SHP77 (cell line): ENCODE data around the gene UFSP1.

Experiments used
- DNase-seq, 2 experiments: peaks; one replicate each; lab custom pipeline; 2025; lab: John Stamatoyannopoulos, UW

UFSP1 gene

DNA sequence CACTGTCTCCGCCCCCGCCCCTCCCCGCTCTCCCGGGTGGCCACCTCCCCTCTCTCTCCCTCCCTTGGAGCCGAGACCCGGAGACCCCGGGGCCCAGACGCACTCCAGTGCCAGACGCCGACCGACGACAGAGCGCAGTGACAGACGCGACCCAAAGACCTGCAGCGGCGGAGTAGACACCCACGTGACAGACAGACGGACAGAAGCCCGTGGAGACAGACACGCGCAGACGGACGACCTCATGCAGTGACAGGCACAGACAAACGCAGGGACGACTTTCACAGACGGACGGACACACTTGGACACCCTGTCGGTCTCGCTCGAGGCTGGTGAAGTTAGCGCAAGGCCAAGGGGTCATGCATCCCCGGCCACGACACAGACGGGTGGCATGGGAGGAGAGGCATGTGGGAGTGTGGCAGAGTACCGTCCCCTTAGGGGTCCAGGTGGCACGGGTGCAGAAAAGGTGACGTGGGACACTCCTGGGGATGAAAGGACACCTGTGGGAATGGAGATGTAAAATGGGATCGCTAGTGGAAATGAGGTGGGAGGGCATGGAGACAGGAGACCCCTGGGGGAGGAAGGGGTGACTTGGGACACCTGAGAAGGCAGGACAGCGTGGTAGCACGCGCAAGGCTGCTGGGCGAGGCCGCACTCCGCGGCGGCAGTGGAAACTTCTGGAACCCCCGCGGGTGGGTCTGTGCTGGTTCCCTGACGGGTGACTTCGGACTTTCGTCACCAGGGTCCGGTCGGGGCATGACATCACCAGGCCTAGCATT is 6.6 kb upstream of the UFSP1 start:
- DNase-seq: no peak

DNA sequence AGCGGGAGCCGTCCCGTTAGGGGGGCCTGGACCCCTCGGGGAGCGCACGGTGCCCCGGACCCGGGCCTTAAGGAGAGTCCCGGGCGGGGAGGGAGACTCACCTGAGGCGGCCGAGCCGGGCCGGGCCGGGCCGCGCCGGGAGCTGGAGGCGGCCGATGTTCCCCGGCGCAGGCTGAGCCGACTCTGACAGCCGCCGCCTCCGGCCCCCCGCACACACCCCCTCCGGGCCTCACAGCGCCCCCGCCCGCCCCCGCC is 6.1 kb upstream of the UFSP1 start, which contains the start of gene ACHE:
TSS of gene ACHE (minus strand) at position 188 of the 255 bp plus-strand sequence. CDS start 1,656 bp downstream, outside the sequence.
- DNase-seq: no peak

DNA sequence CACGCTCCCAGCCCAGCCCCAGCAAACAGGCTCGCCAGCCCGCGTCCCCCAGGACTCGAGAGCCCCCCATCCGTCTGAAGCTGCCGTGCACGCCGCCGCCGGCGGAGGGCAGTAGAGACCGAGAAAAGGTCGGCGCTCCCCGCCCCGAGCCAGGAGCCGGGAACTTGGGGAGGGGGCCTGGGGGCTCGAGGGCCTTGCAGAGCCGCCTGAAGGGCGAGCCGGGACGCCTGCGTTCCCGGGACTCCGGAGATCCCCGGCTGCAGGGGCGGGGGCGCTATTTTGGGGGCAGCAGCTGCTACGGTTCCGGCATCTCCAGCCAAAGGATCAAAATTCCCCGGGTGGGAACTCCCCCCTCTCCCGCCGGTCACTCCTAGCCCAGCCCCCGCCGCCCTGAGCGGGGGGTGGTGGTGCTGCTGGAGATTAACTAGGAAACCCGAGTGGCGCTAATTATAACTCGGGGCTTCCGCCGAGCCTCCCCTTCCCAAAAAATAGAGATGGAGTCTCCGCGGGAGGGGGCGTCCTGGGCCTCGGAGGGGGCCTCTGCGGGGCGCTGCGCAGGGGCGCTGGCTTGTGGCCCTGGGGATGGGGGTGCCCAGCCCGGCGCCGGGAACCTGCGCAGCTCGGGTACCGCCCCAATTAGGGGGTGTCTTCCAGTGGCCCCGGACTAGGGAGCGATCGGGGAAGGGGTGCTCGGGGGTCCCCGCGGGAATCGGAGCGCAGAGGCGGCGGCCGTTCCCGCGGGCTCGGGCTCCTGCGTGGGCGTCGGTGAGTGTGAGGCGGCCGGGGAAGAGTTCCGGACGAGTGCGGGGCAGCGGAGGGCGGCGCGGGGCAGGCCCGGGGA is 5.6 kb upstream of the UFSP1 start:
- DNase-seq: no peak

DNA sequence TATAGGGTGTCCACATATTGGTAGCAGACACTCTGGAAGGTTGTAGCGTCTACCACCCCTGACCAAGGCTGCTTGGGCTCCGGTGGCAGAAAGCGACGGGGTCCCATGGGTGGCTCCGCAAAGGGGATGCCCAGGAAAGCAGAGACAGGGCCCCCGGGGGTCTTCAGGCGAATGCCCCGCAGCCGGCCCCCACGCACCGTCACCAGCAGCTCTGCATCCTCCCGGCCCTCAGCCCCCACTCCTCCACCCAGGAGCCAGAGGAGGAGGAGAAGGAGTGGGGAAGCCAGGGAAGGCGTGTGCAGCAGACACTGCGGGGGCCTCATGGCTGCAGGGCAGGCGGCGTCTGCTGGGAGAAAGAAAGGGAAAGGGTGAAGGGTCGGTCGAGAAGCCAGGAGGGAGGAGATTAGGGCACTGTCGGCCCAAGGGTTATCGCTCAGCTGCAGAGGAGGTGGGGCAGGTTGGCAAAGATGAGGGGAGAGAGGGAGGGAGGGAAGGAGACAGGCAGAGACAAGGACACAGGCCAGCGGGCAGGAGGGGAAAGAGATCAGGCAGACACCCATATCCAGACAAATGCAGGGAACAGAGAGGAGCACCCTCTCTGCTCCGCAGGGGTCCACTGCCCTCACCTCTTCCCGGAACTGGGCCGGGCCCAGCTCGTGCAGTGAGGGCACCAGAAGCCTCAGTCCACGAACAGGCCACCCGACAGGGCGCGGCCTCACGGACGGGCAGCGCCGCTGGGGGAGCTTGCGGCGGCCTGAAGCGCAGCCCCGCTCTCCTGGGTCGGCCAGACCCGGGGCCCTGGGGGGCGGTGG is 4.6 kb upstream of the UFSP1 start:
- no peak for DNase-seq

DNA sequence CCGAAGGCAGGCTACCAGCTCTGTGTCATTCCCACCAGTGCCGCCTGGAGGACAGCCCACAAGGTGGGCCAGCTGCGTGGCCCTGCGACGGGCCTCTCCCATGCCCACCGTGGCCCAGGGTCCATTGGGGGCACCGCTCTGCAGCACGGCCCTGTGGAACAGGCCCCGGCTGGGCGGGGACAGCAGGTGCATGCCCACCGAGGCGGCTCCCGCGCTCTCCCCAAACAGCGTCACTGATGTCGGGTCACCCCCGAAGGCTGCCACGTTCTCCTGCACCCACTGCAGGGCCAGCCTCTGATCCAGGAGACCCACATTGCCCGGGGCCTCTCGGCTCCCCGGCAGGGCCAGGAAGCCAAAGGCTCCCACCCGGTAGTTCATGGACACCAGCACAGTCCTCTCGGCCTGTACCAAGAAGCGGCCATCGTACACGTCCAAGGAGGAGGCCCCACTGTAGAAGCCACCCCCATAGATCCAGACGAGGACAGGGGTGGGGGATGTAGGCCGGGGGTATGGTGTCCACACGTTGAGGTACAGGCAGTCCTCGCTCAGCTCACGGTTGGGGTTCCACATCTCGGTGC is 3.9 kb upstream of the UFSP1 start:
- no peak for DNase-seq

DNA sequence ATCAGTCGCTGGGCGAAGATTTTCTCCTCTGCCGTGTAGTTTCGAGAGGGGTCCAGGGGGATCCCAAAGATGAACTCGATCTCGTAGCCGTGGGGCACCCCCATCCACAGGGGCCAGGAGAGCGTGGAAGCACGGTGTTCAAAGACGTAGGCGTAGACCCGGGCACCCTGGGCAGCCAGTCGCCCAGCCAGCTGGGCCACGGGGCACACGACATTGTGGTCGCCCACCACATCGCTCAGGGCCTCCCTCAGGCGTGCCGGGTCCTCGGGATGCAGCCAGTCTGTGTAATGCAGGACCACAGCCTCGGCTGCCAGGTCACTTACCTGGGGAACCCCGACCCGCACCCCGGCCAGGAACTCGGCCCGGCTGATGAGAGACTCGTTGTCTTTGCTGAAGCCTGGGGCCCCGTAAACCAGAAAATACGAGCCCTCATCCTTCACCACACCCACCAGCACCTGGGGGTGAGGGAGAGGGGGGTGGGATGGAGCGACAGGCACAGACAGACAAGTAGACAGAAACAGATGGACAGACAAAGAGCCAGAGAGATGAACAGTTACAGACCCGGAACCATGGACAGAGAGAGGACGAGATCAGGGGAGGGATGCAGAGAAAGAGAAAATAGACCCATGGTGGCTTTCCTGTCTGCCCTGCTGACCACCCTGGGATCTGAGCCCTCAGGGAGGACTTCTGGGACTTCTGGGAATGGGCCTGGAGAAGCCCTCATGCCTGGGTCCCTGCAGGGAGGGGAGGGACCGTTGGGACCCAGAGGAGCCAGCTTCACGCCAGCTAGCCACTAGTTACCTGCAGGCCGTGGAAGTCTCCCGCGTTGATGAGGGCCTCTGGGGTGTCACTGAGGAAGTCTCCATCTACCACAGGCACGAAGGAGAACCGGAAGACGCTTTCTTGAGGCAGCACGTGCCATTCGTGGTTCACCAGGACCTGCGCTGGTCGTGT is 3.1 kb upstream of the UFSP1 start:
- no peak for DNase-seq

DNA sequence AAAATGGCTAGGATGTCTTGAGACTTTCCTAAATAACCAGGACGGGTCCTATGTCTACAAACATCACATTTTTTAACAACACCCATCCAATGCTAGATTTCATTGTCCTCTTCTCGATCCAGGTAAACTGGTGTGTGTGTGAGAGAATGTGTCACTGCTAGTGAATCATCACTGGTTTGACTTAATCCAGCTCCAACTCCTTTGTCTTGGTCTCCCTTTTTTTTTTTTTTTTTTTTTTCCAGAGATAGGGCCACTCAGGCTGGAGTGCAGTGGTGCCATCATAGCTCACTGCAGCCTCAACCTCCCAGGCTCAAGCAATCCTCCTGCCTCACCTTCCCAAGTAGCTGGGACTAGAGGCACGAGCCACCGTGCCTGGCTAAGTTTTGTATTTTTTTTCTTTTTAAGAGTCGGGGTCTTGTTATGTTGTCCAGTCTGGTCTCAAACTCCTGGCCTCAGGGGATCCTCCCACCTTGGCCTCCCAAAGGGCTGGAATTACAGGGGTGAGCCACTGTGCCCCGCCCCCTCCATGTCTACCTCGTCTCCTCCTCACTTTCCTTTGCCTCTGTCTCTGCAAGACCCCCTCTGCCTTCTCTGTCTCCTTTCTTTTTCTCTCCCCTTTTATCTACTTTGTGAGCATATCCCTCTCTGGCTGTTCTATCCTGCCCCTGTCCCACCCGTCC is 2.2 kb upstream of the UFSP1 start:
- no peak for DNase-seq

DNA sequence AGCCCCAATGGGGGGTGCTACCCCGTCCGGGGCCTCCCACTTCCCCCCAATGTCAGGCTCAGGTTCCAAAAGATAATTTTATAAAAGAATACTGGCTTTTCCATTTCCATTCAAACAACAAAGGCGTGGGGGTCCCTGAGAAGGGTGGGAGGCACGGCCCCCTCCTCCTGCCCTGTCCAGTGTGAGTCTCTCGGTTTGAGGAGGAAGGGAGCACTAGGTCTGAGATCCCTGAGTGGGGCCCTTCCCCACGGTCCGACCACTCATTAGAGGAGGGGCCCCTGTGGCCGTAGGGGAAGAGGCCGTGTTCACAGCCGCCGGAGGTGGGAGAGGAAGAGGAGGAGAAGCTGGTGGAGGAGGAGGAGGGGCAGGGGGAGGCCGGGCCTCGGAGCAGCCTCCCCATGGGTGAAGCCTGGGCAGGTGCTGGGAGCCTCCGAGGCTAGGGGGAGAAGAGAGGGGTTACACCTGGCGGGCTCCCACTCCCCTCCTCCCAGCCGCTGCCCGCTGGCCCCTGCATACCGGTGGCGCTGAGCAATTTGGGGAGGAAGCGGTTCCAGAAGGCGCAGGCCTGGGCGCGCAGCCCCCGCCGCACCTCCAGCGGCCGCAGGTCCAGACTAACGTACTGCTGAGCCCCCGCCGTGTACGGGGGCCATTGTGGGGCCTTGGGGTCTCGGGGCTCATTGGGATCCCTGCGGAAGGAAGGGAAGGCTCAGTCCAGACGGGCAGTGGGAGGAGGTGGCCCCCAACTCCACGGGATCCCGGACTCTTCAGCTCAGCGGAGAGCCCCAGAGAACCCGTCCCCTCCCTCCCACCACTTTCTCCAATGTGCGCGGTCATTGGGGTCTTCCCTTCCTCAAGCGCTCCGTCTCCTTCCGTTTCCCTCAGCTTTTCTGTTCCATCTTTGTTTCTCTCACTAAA is 1.4 kb upstream of the UFSP1 start:
- DNase-seq: no peak

DNA sequence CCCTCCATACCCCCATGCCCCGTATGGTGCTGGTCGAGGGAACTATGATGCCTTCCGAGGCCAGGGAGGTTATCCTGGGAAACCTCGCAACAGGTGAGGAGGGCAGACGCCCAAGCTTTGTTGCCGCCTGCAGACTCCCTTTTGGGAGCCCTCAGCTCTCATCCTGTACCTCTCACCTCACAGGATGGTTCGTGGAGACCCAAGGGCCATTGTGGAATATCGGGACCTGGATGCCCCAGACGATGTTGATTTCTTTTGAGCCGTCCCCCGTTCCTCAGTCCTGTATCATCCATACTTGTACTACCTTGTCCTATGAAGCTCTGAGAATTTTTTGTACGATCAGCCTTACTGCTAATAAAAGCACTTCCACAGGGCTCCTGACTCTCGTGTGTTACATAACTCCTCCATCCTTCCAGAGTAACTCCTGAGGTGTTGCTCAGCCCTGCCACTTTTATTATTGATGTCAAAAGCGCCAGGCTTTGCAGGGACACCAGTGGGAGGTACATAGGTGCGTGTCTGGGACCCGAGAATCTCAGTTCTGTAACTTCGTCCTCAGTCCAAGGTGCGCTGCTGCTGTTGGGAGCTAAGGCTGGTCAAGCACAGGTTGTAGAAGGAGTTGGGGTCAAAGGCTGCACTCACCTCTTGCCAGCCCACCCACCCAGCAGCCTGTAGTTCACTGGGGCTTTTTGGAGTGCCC is 1.1 kb downstream of the UFSP1 start:
- DNase-seq: no peak

DNA sequence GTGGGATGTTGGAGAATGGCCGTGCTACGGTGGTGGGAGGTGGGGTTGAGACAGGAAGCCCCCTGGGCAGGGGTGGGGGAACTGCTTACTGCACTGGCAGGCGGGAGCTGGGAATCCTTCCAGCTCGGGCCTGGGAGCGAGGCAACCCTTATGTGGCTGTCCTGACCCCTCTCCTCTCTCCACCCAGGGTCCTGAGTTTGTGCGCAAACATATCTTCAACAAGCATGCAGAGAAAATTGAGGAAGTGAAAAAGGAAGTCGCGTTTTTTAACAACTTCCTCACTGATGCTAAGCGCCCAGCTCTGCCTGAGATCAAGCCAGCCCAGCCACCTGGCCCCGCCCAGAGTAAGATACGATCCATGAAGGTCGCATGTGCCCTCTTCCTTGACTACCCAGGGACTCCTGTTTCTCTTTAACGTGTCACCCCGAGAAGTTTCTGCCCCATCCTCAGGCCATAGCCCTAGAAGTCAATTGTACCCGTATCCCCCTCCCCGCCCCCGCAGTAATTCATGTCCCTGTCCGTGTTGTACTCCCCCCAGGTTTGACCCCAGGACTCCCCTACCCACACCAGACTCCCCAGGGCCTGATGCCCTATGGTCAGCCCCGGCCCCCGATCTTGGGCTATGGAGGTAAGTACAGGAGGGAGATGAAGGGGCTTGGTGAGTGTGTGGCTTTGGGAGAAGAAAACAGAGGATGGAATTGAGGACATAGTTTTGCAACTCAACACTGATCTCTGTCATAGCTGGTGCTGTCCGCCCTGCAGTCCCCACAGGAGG is 1.8 kb downstream of the UFSP1 start:
- no peak for DNase-seq

DNA sequence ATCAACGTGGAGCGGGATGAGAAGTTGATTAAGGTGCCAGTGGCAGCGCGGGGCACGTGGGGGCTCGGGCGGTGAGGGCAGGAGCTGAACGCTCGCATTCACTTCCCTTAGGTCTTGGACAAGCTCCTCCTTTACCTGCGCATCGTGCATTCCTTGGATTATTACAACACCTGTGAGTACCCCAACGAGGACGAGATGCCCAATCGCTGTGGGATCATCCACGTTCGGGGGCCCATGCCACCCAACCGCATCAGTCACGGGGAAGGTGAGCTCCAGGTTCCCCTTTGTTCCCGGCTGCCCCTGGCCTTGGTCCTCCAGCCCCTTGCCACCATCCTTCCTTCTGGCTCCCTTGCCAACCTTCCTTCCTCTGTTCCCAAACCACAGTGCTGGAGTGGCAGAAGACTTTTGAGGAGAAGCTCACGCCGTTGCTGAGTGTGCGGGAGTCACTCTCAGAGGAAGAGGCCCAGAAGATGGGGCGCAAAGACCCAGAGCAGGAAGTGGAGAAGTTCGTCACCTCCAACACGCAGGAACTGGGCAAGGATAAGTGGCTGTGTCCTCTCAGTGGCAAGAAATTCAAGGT is 2.5 kb downstream of the UFSP1 start:
- no peak for DNase-seq

DNA sequence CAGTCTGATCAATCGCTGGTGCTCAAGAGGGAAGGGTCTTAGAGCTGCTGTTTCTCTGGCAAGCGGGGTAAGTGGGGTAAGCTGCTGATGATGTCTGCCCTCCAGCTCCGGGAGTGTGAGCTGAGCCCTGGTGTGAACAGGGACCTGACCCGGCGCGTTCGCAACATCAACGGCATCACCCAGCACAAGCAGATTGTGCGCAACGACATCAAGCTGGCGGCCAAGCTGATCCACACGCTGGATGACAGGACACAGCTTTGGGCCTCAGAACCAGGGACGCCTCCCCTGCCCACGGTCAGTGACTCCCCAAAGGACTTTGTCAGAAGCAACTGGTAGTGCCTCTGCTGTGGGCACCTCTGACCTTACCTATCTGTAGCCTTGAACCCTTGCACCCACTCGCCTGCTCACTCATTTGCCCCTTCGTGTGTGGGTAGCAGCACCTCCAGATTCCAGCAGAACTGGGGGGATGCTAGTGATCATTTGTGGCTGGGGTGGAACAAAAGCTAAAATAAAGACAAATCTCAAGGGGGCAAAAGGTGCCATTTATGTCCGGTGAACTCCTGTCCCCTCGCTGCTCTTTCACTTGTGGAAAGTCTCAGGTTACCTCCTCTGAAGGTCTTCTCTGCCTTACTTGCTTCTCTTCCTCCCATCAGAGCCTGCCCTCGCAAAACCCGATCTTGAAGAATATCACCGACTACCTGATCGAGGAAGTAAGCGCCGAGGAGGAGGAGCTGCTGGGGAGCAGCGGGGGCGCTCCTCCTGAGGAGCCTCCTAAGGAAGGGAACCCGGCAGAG is 3.2 kb downstream of the UFSP1 start:
- DNase-seq: no peak

DNA sequence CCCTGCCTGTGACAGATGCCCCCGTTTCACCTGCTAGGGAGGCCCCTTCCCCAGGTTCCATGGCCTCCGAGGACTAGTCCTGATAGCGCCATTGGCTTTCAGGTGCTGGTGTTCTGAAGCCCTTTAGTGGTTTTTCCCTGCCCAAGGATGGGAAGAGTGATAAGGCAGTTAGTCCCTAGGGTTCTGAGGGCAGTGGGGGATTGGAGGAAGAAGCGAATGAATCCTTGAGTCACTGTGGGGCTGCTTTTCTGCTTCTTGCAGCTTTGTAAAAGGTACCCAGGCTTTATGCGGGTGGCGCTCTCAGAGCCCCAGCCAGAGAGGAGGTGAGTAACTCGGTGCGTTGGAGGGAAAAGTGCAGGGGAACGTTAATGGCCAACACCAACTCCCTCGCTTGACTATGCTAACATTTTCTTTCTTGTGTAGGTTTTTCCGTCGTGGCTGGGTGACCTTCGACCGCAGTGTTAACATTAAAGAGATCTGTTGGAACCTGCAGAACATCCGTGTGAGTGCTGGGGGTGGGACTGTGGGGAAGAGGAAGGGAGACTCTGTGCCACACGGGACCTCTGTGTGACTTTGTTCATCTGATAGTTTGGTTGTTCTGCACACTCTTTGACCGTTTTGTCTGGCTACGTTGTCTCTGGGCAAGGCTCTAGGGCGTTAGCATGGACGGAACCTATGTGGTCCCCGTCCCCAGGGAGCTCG is 3.9 kb downstream of the UFSP1 start:
- no peak for DNase-seq

DNA sequence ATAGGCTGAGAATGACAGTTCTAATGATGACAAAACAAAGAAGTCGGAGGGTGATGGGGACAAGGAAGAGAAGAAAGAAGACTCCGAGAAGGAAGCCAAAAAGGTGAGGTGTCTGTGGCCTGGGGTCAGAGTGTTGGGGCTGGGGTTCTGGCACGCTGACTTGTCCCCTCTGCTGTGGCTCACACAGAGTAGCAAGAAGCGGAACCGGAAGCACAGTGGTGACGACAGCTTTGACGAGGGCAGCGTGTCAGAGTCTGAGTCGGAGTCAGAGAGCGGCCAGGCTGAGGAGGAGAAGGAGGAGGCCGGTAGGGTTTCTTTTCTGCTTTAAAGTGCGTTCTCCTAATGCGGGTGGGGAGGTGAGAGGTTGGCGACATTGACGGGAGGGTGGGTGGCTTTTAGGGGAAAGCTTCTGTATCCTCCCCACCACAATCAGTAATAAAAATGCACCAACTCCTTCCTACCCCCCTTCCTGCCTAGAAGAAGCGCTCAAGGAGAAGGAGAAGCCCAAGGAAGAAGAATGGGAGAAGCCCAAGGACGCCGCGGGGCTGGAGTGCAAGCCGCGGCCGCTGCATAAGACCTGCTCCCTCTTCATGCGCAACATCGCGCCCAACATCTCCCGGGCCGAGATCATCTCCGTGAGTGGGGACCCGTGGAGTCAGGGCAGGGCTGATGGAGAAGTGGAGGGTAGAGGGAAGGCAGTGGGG is 4.6 kb downstream of the UFSP1 start:
- no peak for DNase-seq

DNA sequence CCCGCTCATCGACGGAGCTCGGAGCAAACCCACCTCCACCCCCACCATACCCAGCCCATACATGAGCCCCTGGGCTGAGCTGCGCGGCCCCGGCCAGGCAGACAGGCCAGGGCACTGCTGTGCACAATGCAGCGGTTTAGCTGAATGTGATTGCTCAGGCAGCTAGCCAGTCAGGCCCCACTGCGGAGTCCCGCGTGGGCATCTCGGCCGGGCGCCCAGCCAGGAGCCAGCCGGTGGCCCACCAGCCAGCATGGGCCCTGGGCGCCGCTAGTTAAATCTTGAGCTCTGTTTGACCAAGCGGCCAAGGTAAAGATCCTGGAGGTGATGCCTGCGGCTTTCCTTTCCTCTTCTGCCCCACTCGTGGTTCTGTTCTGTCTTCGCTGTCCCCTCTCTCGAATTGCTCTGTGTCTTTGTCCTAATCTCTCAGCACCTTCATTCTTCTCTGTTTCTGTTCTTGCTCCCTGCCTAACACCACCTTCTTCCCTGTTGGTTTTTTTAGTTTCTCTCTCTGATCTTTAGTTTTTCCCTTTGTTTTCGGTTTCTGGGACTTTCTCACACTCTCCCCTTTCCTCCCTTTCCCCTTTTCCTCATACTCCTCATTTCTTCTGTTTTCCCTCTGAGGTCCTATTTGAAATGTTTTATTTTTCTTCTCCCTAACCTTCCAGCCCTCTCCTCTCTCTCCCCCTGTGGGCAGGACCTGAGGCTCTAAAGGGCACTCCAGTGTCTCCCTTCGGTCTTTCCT is 6.6 kb downstream of the UFSP1 start:
- no peak for DNase-seq
